NOMO-1 treated with DMSO at 0.1 percent for 48 hours (cell line): Measurements from ENCODE around the gene COLEC12.
"Not testable (repeated sequence)": the region's sequence is repeated elsewhere in the genome, so short reads cannot be mapped to it uniquely, and the experiment has no call there.

ENCODE experiments used
- DNase-seq: peaks from one replicate; lab custom pipeline; 2025; ENCODE audit not compliant: unreplicated experiment; lab: John Stamatoyannopoulos, UW

Gene COLEC12

GRCh38 chr18:293536-293935 is 207.0 kb downstream of the COLEC12 start:
- no peak for DNase-seq

- DNase-seq, result no peak
Observed at GRCh38 chr18:292271-292670, 208.2 kb downstream of the COLEC12 start.

GRCh38 chr18:289970-290369 is 210.5 kb downstream of the COLEC12 start:
- DNase-seq, result not testable (repeated sequence)

GRCh38 chr18:289026-289425 is 211.5 kb downstream of the COLEC12 start:
- DNase-seq, result no peak

- peak; percentile 27 for DNase-seq
Observed at GRCh38 chr18:286515-287310, 213.8 kb downstream of the COLEC12 start.

- DNase-seq, result no peak
Observed at GRCh38 chr18:285817-286216, 214.7 kb downstream of the COLEC12 start.

- DNase-seq, result no peak
Observed at GRCh38 chr18:275486-275885, 225.0 kb downstream of the COLEC12 start.

GRCh38 chr18:274313-274712 is 226.2 kb downstream of the COLEC12 start:
- DNase-seq, result no peak

- DNase-seq, result no peak
Observed at GRCh38 chr18:273525-273924, 227.0 kb downstream of the COLEC12 start.

- no peak for DNase-seq
Observed at GRCh38 chr18:272650-273049, 227.9 kb downstream of the COLEC12 start.

GRCh38 chr18:269480-270095 is 230.9 kb downstream of the COLEC12 start:
- no peak for DNase-seq

- DNase-seq, result peak; percentile 89
Observed at GRCh38 chr18:267688-268552, 232.6 kb downstream of the COLEC12 start, which contains the start of gene THOC1. TSS of gene THOC1 (minus strand) at chr18:268047. CDS start at chr18:268019, 28 bp downstream.

GRCh38 chr18:267380-267687 is 233.2 kb downstream of the COLEC12 start:
- DNase-seq, result peak; percentile 37
